ENCODE results near the gene RHOH.

RHOH gene

GRCh38 chr4:40246011-40246900 is 49.4 kb downstream of the RHOH start:
- no peak for DNase-seq (ENCODE audit: low spot score)
- POLR2A ChIA-PET (ENCODE audit: low non-redundant PET) = no interaction called here
- no peak overlapping the region for H3K27ac ChIP-seq
- TF ChIP-seq CTCF (conservative IDR thresholded peaks at IDR 0.05; ENCODE audit: low read depth) = no peak
- CTCF ChIA-PET = no interaction called here

- no peak for DNase-seq (ENCODE audit: low spot score)
- H3K27ac ChIP-seq = no peak overlapping the region
- POLR2A ChIA-PET (ENCODE audit: low non-redundant PET) = no interaction called here
- no peak for TF ChIP-seq CTCF (conservative IDR thresholded peaks at IDR 0.05; ENCODE audit: low read depth)
- CTCF ChIA-PET = no interaction called here
Measured at GRCh38 chr4:40246938-40247337, 50.1 kb downstream of the RHOH start.

- ChIA-PET POLR2A (ENCODE audit: low non-redundant PET) (no interaction called here), CTCF (no interaction called here)
- no peak for DNase-seq (ENCODE audit: low spot score)
- no peak overlapping the region for H3K27ac ChIP-seq
- TF ChIP-seq CTCF (conservative IDR thresholded peaks at IDR 0.05; ENCODE audit: low read depth) = no peak
Measured at GRCh38 chr4:40247350-40247749, 50.5 kb downstream of the RHOH start.

GRCh38 chr4:40251366-40251765 is 54.5 kb downstream of the RHOH start:
- peak overlapping the region; percentile 88 for H3K27ac ChIP-seq
- peak; percentile 85 for DNase-seq (ENCODE audit: low spot score)
- no peak for TF ChIP-seq CTCF (conservative IDR thresholded peaks at IDR 0.05; ENCODE audit: low read depth)
- POLR2A ChIA-PET (ENCODE audit: low non-redundant PET) = no interaction called here
- CTCF ChIA-PET = interaction anchor here (0.6 to 0.7 kb wide), 2 partner anchors 9 to 12 kb away, joined by 3 to 4 read pairs; no protein-coding TSS in a partner anchor

- H3K27ac ChIP-seq = peak overlapping the region; percentile 96
- TF ChIP-seq CTCF (conservative IDR thresholded peaks at IDR 0.05; ENCODE audit: low read depth) = no peak
- ChIA-PET CTCF (interaction anchor here (0.5 kb wide), 1 partner anchor 548 kb away, joined by 11 read pairs; no protein-coding TSS in a partner anchor), POLR2A (ENCODE audit: low non-redundant PET) (no interaction called here)
- no peak for DNase-seq (ENCODE audit: low spot score)
Measured at GRCh38 chr4:40253906-40254305, 57.1 kb downstream of the RHOH start.

- peak overlapping the region; percentile 96 for H3K27ac ChIP-seq
Measured at GRCh38 chr4:40254608-40255392, 58.0 kb downstream of the RHOH start.

More at GRCh38 chr4:40254608-40255392, 58.0 kb downstream of the RHOH start:
- ChIA-PET POLR2A (ENCODE audit: low non-redundant PET) (no interaction called here), CTCF (interaction anchor here (1.6 kb wide), 1 partner anchor 12 kb away, joined by 3 read pairs; no protein-coding TSS in a partner anchor)
- DNase-seq (ENCODE audit: low spot score) = peak; percentile 64
- no peak for TF ChIP-seq CTCF (conservative IDR thresholded peaks at IDR 0.05; ENCODE audit: low read depth)

Data from RWPE1 (cell line).